ENCODE results near the gene MXD4.

GRCh38 chr4:2269618-2270163, 7.8 kb upstream of the MXD4 start:
- no peak for TF ChIP-seq CTCF (IDR thresholded peaks at IDR 0.05)
- TF ChIP-seq POLR2AphosphoS5 (IDR thresholded peaks at IDR 0.05), result no peak

Measured in esophagus muscularis mucosa (tissue), 3 donors.